ENCODE data around the gene TMEM176A.
"Not testable (repeated sequence)": the region's sequence is repeated elsewhere in the genome, so short reads cannot be mapped to it uniquely, and the experiment has no call there.

Gene TMEM176A

GRCh38 chr7:150804802-150805201, 4.2 kb downstream of the TMEM176A start:
- no peak overlapping the region for H3K9ac ChIP-seq (ENCODE audit: low read length)
- H3K36me3 ChIP-seq (ENCODE audit: control insufficient read depth, low read depth, low read length), result no peaks in the 10 kb centered on the region
- peaks cover 50% of the 10 kb centered on the region for H3K27me3 ChIP-seq (ENCODE audit: control insufficient read depth, insufficient read depth, low read length)
- no peak overlapping the region for H3K4me3 ChIP-seq (ENCODE audit: low read length)
- peaks cover 5% of the 10 kb centered on the region for H3K4me1 ChIP-seq (ENCODE audit: control insufficient read depth, low read depth, low read length)
- no peak overlapping the region for H3K27ac ChIP-seq (ENCODE audit: low read length)
- H3K9me3 ChIP-seq (ENCODE audit: control insufficient read depth, low read depth, low read length), result peaks cover 5% of the 10 kb centered on the region

GRCh38 chr7:150805864-150806263, 5.3 kb downstream of the TMEM176A start:
- no peaks in the 10 kb centered on the region for H3K36me3 ChIP-seq (ENCODE audit: control insufficient read depth, low read depth, low read length)
- H3K4me1 ChIP-seq (ENCODE audit: control insufficient read depth, low read depth, low read length), result peaks cover 5% of the 10 kb centered on the region
- H3K27ac ChIP-seq (ENCODE audit: low read length), result no peak overlapping the region
- H3K4me3 ChIP-seq (ENCODE audit: low read length), result no peak overlapping the region
- H3K9ac ChIP-seq (ENCODE audit: low read length), result no peak overlapping the region
- peaks cover 5% of the 10 kb centered on the region for H3K9me3 ChIP-seq (ENCODE audit: control insufficient read depth, low read depth, low read length)
- peaks cover 40% of the 10 kb centered on the region for H3K27me3 ChIP-seq (ENCODE audit: control insufficient read depth, insufficient read depth, low read length)

GRCh38 chr7:150806454-150806853, 5.9 kb downstream of the TMEM176A start:
- peaks cover under 1% of the 10 kb centered on the region for H3K4me1 ChIP-seq (ENCODE audit: control insufficient read depth, low read depth, low read length)
- no peak overlapping the region for H3K9ac ChIP-seq (ENCODE audit: low read length)
- H3K27me3 ChIP-seq (ENCODE audit: control insufficient read depth, insufficient read depth, low read length), result peaks cover 34% of the 10 kb centered on the region
- H3K36me3 ChIP-seq (ENCODE audit: control insufficient read depth, low read depth, low read length), result no peaks in the 10 kb centered on the region
- H3K4me3 ChIP-seq (ENCODE audit: low read length), result no peak overlapping the region
- H3K27ac ChIP-seq (ENCODE audit: low read length), result no peak overlapping the region
- H3K9me3 ChIP-seq (ENCODE audit: control insufficient read depth, low read depth, low read length), result peaks cover 5% of the 10 kb centered on the region

- Histone ChIP-seq H3K36me3 (ENCODE audit: control insufficient read depth, low read depth, low read length) (no peaks in the 10 kb centered on the region), H3K9me3 (ENCODE audit: control insufficient read depth, low read depth, low read length) (peaks cover 5% of the 10 kb centered on the region), H3K27me3 (ENCODE audit: control insufficient read depth, insufficient read depth, low read length) (peaks cover 30% of the 10 kb centered on the region), H3K4me3 (ENCODE audit: low read length) (no peak overlapping the region), H3K9ac (ENCODE audit: low read length) (no peak overlapping the region), H3K4me1 (ENCODE audit: control insufficient read depth, low read depth, low read length) (no peaks in the 10 kb centered on the region), H3K27ac (ENCODE audit: low read length) (no peak overlapping the region)
Measured at GRCh38 chr7:150806863-150807262, 6.3 kb downstream of the TMEM176A start.

DNA sequence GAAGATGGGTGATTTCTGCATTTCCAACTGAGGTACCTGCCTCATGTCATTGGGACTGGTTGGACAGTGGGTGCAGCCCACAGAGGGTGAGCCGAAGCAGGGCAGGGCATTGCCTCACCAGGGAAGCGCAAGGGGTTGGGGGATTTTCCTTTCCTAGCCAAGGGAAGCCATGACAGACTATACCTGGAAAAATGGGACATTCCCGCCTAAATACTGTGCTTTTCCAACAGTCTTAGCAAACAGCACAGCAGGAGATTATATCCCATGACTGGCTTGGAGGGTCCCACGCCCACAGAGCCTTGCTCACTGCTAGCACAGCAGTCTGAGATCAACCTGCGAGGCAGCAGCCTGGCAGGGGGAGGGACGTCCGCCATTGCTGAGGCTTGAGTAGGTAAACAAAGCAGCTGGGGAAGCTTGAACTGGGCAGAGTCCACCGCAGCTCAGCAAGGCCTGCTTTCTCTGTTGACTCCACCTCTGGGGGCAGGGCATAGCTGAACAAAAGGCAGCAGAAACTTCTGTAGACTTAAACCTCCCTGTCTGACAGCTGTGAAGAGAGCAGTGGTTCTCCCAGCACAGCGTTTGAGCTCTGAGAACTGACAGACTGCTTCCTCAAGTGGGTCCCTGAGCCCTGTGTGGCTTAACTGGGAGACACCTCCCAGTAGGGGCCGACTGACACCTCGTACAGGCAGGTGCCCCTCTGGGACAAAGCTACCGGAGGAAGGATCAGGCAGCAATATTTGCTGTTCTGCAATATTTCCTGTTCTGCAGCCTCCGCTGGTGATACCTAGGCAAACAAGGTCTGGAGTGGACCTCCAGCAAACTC, 7.3 kb downstream of the TMEM176A start:
- not testable (repeated sequence) for H3K4me3 ChIP-seq (ENCODE audit: low read length); H3K9ac ChIP-seq (ENCODE audit: low read length)
- peaks cover 20% of the 10 kb centered on the region for H3K27me3 ChIP-seq (ENCODE audit: control insufficient read depth, insufficient read depth, low read length)

GRCh38 chr7:150814328-150815001, 13.9 kb downstream of the TMEM176A start:
- H3K27ac ChIP-seq (ENCODE audit: low read length), result no peak overlapping the region
- peaks cover 8% of the 10 kb centered on the region for H3K4me1 ChIP-seq (ENCODE audit: control insufficient read depth, low read depth, low read length)
- H3K27me3 ChIP-seq (ENCODE audit: control insufficient read depth, insufficient read depth, low read length), result no peaks in the 10 kb centered on the region
- H3K9ac ChIP-seq (ENCODE audit: low read length), result no peak overlapping the region
- no peak overlapping the region for H3K4me3 ChIP-seq (ENCODE audit: low read length)
- peaks cover 6% of the 10 kb centered on the region for H3K9me3 ChIP-seq (ENCODE audit: control insufficient read depth, low read depth, low read length)
- H3K36me3 ChIP-seq (ENCODE audit: control insufficient read depth, low read depth, low read length), result no peaks in the 10 kb centered on the region

More for the DNA sequence above, 7.3 kb downstream of the TMEM176A start:
- H3K4me1 ChIP-seq (ENCODE audit: control insufficient read depth, low read depth, low read length); H3K9me3 ChIP-seq (ENCODE audit: control insufficient read depth, low read depth, low read length); H3K27ac ChIP-seq (ENCODE audit: low read length); H3K36me3 ChIP-seq (ENCODE audit: control insufficient read depth, low read depth, low read length): not testable (repeated sequence)

- Histone ChIP-seq H3K27me3 (ENCODE audit: control insufficient read depth, insufficient read depth, low read length) (no peaks in the 10 kb centered on the region), H3K4me3 (ENCODE audit: low read length) (no peak overlapping the region), H3K36me3 (ENCODE audit: control insufficient read depth, low read depth, low read length) (no peaks in the 10 kb centered on the region), H3K27ac (ENCODE audit: low read length) (no peak overlapping the region), H3K9ac (ENCODE audit: low read length) (no peak overlapping the region), H3K4me1 (ENCODE audit: control insufficient read depth, low read depth, low read length) (peaks cover 15% of the 10 kb centered on the region), H3K9me3 (ENCODE audit: control insufficient read depth, low read depth, low read length) (peaks cover 6% of the 10 kb centered on the region)
Measured at GRCh38 chr7:150818971-150819370, 18.4 kb downstream of the TMEM176A start.

DNA sequence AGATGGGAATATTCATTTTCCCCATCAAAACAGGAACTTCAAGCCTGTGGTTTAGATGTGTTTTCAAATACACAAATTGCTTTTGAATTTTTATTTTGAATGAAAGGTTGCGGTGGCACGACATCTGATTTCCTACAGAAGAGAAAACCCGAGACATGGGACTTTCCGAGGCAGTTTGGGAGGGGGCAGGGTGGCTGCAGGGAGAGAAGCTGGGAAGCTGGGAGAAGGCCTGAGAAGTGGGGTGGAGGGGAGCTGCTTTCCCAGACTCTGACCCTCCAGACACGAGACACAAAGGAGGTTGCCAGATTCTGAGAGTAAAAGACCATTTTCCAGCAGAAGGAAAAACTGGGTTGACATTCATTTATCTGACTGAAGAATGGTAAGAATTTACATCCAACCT, 19.6 kb downstream of the TMEM176A start:
- Histone ChIP-seq H3K9ac (ENCODE audit: low read length) (no peak overlapping the region), H3K9me3 (ENCODE audit: control insufficient read depth, low read depth, low read length) (peaks cover 6% of the 10 kb centered on the region), H3K4me3 (ENCODE audit: low read length) (no peak overlapping the region), H3K36me3 (ENCODE audit: control insufficient read depth, low read depth, low read length) (no peaks in the 10 kb centered on the region), H3K4me1 (ENCODE audit: control insufficient read depth, low read depth, low read length) (peaks cover 7% of the 10 kb centered on the region), H3K27ac (ENCODE audit: low read length) (no peak overlapping the region), H3K27me3 (ENCODE audit: control insufficient read depth, insufficient read depth, low read length) (no peaks in the 10 kb centered on the region)

DNA sequence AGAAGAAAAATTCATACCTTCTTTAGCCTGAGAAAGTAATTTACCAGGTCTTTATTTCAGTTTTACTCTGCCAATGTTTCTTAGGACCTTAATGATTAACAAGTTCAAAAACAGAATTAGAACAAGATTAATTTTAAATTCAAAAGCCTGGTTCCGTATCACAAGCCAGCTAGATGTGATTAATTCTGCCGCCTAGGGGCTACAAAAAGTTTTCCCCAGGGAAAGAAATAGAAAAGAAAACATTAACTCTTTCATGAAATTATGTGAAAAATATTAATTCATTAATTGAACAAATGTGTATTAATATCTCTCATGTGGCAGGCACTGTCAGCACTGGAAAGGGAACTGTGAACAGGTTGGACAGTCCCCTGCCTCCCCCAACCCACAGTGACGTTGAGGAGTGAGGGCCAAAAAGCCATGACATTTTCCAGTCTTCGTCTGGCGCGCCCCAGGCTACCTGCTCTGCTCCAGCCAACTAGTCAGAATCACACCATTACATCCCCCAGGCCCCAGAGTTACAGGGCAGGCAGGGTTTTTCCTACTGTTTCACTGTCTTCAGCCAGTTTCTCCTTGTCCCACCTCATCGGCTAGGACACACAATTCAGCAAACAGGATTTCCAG, 20.1 kb downstream of the TMEM176A start:
- Histone ChIP-seq H3K9ac (ENCODE audit: low read length) (no peak overlapping the region), H3K9me3 (ENCODE audit: control insufficient read depth, low read depth, low read length) (peaks cover 6% of the 10 kb centered on the region), H3K36me3 (ENCODE audit: control insufficient read depth, low read depth, low read length) (no peaks in the 10 kb centered on the region), H3K27ac (ENCODE audit: low read length) (no peak overlapping the region), H3K4me3 (ENCODE audit: low read length) (no peak overlapping the region), H3K4me1 (ENCODE audit: control insufficient read depth, low read depth, low read length) (peaks cover 7% of the 10 kb centered on the region), H3K27me3 (ENCODE audit: control insufficient read depth, insufficient read depth, low read length) (no peaks in the 10 kb centered on the region)

- Histone ChIP-seq H3K27ac (ENCODE audit: low read length) (no peak overlapping the region), H3K4me1 (ENCODE audit: control insufficient read depth, low read depth, low read length) (peaks cover 7% of the 10 kb centered on the region), H3K9ac (ENCODE audit: low read length) (no peak overlapping the region), H3K4me3 (ENCODE audit: low read length) (no peak overlapping the region), H3K27me3 (ENCODE audit: control insufficient read depth, insufficient read depth, low read length) (no peaks in the 10 kb centered on the region), H3K36me3 (ENCODE audit: control insufficient read depth, low read depth, low read length) (no peaks in the 10 kb centered on the region), H3K9me3 (ENCODE audit: control insufficient read depth, low read depth, low read length) (no peaks in the 10 kb centered on the region)
Measured at GRCh38 chr7:150823043-150823442, 22.5 kb downstream of the TMEM176A start.

DNA sequence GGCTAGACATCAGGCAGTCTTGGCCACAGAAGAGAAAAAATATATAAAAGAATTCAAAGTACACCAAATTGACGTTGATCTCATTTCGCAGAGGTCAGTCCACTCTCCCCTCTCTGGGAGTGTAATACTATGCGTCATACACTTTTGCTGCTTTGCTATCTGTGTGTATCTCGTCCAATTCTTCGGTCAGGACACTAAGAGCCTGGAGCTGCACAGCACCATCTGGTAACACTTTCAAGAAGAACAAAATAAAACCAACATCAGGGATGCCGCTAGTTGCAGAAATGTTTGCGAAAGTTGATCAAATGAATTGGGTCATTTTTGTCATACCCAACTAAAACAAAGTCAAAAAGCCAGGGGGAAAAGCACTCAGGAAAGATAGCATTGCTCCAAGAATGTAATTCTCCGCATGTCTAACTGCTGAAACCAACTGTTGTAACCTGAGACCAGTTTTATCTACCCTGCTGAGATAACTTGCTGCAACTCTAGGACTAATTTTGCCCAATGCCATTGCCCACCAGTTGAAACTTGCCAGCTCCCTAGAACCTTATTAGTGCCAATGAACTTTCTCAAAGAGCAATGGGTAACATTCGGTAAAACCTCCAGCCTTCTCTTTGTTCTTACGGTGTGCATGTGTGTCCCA, 23.0 kb downstream of the TMEM176A start:
- H3K36me3 ChIP-seq (ENCODE audit: control insufficient read depth, low read depth, low read length), result no peaks in the 10 kb centered on the region
- peaks cover 7% of the 10 kb centered on the region for H3K4me1 ChIP-seq (ENCODE audit: control insufficient read depth, low read depth, low read length)
- no peak overlapping the region for H3K9ac ChIP-seq (ENCODE audit: low read length)
- H3K27me3 ChIP-seq (ENCODE audit: control insufficient read depth, insufficient read depth, low read length), result no peaks in the 10 kb centered on the region
- no peaks in the 10 kb centered on the region for H3K9me3 ChIP-seq (ENCODE audit: control insufficient read depth, low read depth, low read length)
- H3K27ac ChIP-seq (ENCODE audit: low read length), result no peak overlapping the region
- no peak overlapping the region for H3K4me3 ChIP-seq (ENCODE audit: low read length)
